ENCODE data around the gene AZU1.
"Not testable (repeated sequence)": the region's sequence is repeated elsewhere in the genome, so short reads cannot be mapped to it uniquely, and the experiment has no call there.

The AZU1 gene

GRCh38 chr19:875265-875879 lies 47.7 kb downstream of the AZU1 start:
- no peak for DNase-seq

GRCh38 chr19:876089-876488 lies 48.5 kb downstream of the AZU1 start:
- DNase-seq, result no peak

- no peak for DNase-seq
Observed at GRCh38 chr19:876780-877314, 49.2 kb downstream of the AZU1 start.

GRCh38 chr19:877992-878660 lies 50.5 kb downstream of the AZU1 start:
- not testable (repeated sequence) for DNase-seq

GRCh38 chr19:878751-879561 lies 51.3 kb downstream of the AZU1 start:
- DNase-seq, result not testable (repeated sequence)

- DNase-seq, result no peak
Observed at GRCh38 chr19:879711-880438, 52.2 kb downstream of the AZU1 start.
